ENCODE results near the gene TRAF3.

The TRAF3 gene

GRCh38 chr14:102911541-102911951 lies 134.3 kb downstream of the TRAF3 start:
- no peak for DNase-seq

- no peak for DNase-seq
Measured at GRCh38 chr14:102911991-102912761, 134.9 kb downstream of the TRAF3 start.

- DNase-seq = no peak
Measured at GRCh38 chr14:102913341-102914211, 136.3 kb downstream of the TRAF3 start.

- no peak for DNase-seq
Measured at GRCh38 chr14:102914474-102915291, 137.4 kb downstream of the TRAF3 start.

DNA sequence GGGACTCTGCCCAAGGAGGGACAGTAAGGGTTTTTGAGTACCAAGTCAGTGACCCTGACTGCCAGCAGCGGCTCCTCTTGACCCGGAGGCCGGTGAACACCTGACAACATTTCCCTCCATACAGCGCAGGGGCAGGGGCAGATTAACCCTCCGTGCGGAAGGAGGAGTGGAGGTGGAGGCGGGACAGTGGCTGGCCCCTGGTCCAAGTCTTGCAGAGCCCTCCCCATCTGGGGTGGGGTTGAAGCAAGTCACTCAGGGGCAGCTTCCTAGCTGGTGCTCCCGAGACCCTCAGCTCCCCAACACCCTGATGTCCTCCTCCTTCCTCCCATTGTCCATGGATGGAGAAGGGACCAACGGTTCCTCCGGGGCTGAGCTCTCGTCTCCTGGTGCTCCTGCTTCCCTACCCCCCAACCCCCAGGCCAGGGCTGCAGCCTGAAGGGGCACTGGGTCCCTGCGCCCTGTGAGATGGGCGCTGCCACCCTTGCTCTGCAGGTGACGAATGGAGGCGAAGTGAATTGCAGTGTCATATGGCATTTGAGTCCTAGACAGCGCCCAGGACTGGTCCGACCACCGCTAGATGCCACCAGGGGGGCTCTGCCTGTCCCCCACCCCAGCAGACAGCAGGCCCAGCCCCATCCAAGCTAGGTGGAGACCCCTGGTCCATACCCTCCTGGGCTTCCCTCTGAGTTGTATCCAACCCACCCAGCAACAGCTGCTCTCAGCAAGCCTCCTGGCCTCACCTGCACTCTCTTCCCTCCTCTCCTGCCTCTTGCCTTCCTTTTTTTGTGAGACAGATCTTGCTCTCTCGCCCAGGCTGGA lies 138.3 kb downstream of the TRAF3 start:
- no peak for DNase-seq

GRCh38 chr14:102916347-102917055 lies 139.3 kb downstream of the TRAF3 start:
- no peak for DNase-seq

GRCh38 chr14:102917056-102917385 lies 139.8 kb downstream of the TRAF3 start:
- DNase-seq = no peak

DNA sequence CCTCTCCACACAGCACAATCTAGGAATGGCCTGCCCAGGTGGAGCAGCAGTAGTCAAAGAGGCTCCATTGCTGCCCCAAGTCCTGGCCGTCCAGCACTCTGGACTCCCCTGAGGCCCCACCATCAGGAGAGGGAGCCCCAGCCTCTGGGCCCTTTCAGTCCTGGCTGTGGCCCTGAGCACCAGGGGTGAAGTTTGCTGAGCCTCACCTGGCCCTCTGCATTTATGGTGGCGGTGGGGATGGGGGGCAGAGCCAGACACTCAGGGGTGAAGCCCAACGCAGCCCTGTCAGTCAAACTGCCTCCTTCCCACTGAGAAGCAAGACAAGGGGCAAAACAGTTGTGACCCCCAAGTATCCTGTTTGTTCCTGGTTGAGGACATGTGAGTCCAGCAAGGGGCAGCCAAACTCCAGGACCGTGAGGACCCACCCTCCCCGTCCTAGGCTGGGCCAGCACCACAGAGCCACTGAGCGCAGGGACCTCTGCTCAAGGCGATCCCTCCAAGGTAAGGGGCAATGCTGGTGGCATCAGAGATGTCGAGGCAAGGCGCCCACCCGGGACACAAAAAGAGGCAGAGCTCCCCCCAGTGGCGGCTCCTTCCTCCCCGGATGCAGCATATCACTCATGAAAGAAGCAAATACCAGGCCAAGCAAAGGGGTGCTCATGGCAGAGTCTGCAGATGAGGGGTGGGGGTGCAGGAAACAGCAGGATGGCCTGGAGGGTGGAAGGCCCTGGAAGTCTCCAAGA lies 140.4 kb downstream of the TRAF3 start:
- DNase-seq = no peak

- no peak for DNase-seq
Measured at GRCh38 chr14:102918438-102918837, 141.2 kb downstream of the TRAF3 start.

- no peak for DNase-seq
Measured at GRCh38 chr14:102920273-102920997, 143.2 kb downstream of the TRAF3 start.

- no peak for DNase-seq
Measured at GRCh38 chr14:102920998-102921304, 143.7 kb downstream of the TRAF3 start.

GRCh38 chr14:102922490-102923200 lies 145.4 kb downstream of the TRAF3 start, which contains the start of gene AMN:
TSS of gene AMN (plus strand) at chr14:102922663. CDS start at chr14:102922689, 26 bp downstream.
- no peak for DNase-seq

DNA sequence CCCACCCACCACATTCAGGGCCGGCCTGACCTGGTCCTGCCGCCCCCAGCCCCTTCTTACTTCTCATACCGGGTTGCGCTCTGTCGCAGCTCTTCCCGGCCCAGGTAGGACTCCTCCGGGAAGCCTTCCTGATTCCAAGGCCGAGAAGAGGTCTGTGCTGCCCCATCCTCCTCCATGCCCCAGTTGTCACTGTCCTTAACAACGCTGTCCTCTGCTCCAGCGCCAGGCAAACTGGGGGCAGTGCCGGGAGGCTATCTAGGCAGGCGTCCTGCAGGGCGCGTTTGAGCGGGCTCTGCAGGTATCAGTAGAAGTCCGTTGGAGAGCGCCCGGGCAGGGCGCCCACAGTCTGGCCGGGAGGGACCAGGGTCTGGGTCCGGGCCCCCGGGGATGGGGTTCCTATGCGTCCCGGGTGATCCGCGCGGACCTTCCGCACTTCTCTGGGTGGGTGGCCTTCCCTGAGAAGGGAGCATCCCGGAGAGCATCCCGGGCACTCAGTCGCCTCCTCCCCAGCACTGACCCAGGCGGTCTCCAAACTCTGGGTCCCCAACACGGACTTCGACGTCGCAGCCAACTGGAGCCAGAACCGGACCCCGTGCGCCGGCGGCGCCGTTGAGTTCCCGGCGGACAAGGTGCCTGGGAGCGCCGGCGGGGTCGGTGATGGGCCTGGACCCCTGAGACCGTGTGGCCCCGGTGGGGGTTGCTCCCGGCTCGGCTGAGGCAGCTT lies 146.1 kb downstream of the TRAF3 start:
- no peak for DNase-seq

GRCh38 chr14:102923925-102924486 lies 146.8 kb downstream of the TRAF3 start:
- DNase-seq = no peak

DNA sequence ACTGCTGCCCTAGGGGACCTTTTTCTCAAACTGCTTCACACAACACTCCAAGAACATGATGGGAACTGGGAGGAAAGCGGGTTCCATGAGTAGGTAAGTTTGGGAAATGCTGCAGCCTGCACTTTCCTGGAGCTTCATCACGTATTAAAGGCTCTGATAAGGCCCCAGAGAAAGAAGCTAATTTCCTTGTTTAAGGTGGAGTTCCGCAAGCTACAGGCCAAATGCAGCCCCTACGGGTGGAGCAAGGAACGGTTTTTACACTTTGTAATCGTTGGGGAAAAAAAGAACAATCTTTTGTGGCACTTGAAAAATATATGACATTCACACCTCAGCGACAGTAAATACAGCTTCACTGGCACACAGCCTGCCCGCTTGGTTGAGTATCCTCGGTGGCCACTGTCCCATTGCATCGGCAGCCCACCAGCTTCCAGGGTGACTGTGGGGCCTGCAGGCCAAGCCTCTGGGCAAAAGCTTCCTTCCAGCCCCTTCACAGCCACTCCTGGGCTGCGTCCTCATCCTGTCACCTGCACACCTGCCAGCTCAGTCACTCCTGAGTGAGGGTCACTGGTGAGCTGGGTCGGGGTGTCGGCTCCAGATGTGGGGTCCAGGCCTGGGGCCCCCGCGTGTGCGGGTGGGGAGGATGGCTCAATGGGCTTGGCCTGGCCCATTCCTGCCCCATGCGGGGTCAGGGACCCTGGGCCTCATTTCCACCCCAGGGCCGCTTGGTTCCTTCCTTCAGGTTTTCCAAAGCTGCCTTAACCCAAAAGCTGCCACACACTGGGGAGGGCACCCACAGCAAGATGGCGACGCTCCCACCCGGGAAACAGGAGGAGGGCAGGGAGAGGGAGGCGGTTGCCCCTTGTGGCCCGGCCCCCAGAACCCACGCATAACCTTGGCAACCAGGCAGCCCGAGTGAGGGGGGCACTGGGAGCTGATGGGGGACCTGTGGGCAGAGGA lies 147.7 kb downstream of the TRAF3 start:
- DNase-seq = no peak

DNA sequence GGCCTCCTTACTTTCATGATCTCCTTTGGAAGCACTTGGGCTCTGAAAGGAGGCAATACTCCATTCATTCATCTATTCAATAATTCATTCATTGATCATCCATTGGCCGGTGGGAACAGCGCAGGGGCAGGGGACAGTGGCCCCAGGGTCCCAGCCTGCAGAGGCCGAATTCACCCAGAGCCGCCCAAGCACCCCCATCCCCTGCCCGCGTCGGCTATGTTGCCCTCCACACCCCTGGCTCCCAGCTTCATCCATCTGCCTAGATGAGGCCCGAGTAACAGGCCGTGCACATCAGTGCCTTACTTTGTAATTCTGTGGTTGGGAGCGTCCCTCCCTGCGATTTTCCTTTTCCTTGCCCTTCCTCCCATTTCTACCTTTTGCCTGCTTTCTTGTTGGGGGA lies 148.4 kb downstream of the TRAF3 start:
- DNase-seq = no peak

- no peak for DNase-seq
Measured at GRCh38 chr14:102926104-102926503, 148.9 kb downstream of the TRAF3 start.

Measured in NCI-H2227 treated with DMSO at 0.1 percent for 48 hours (cell line).